Rectal smooth muscle tissue (tissue), 1 donor: ENCODE measurements around the gene FREM1.
"Not testable (repeated sequence)": the region's sequence is repeated elsewhere in the genome, so short reads cannot be mapped to it uniquely, and the experiment has no call there.

Source experiments
- H3K27ac ChIP-seq: one replicate; pipeline ENCODE4 v1.7.0; 2013; ENCODE audit warnings: low read depth, low read length, inconsistent platforms
- H3K27me3 ChIP-seq: one replicate; pipeline ENCODE4 v1.7.0; 2013; ENCODE audit warnings: low read length; ENCODE audit not compliant: control insufficient read depth, insufficient read depth
- H3K36me3 ChIP-seq: one replicate; pipeline ENCODE4 v1.7.0; 2013; ENCODE audit warnings: low read length; ENCODE audit not compliant: control insufficient read depth, insufficient read depth
- H3K4me1 ChIP-seq: one replicate; pipeline ENCODE4 v1.7.0; 2013; ENCODE audit warnings: low read length; ENCODE audit not compliant: control insufficient read depth, insufficient read depth
- H3K4me3 ChIP-seq: one replicate; pipeline ENCODE4 v1.7.0; 2013; ENCODE audit warnings: low read length
- H3K9ac ChIP-seq: one replicate; pipeline ENCODE4 v1.7.0; 2013; ENCODE audit warnings: low read length

The FREM1 gene

DNA sequence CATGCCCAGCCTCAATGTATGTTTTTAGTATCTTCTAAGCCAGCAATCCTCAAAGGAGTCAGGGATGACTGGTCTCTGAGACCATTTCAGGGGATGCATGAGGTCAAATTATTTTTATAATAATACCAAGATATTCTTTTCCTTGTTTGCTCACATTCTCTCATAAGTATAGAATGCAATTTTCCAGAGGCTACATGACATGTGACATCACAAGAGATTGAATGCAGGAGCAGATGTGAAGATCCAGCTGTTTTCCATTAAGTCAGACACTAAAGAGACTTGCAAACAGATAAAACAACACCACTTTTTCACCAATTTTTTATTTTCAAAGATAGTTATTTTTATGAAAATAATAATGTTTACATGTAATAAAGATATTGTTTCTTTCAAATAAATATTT lies 22.0 kb upstream of the FREM1 start:
- no peaks in the 10 kb centered on the region for H3K36me3 ChIP-seq
- H3K27ac ChIP-seq = no peak overlapping the region
- no peak overlapping the region for H3K4me3 ChIP-seq
- H3K9ac ChIP-seq = no peak overlapping the region
- H3K27me3 ChIP-seq = no peaks in the 10 kb centered on the region
- H3K4me1 ChIP-seq = peaks cover 3% of the 10 kb centered on the region

GRCh38 chr9:14926941-14927624 lies 16.9 kb upstream of the FREM1 start:
- no peaks in the 10 kb centered on the region for H3K36me3 ChIP-seq
- H3K27me3 ChIP-seq = no peaks in the 10 kb centered on the region
- no peak overlapping the region for H3K4me3 ChIP-seq
- no peak overlapping the region for H3K9ac ChIP-seq
- H3K27ac ChIP-seq = no peak overlapping the region
- H3K4me1 ChIP-seq = no peaks in the 10 kb centered on the region

- no peaks in the 10 kb centered on the region for H3K4me1 ChIP-seq
- H3K9ac ChIP-seq = no peak overlapping the region
- no peaks in the 10 kb centered on the region for H3K36me3 ChIP-seq
- H3K27ac ChIP-seq = no peak overlapping the region
- no peak overlapping the region for H3K4me3 ChIP-seq
- no peaks in the 10 kb centered on the region for H3K27me3 ChIP-seq
Measured at GRCh38 chr9:14924230-14925219, 14.3 kb upstream of the FREM1 start.

GRCh38 chr9:14923701-14924100 lies 13.5 kb upstream of the FREM1 start:
- Histone ChIP-seq H3K36me3 (no peaks in the 10 kb centered on the region), H3K27me3 (no peaks in the 10 kb centered on the region), H3K27ac (no peak overlapping the region), H3K9ac (no peak overlapping the region), H3K4me3 (no peak overlapping the region), H3K4me1 (no peaks in the 10 kb centered on the region)

- H3K9ac ChIP-seq, H3K27ac ChIP-seq, H3K27me3 ChIP-seq, H3K36me3 ChIP-seq, H3K4me3 ChIP-seq, H3K4me1 ChIP-seq: not testable (repeated sequence)
Measured at GRCh38 chr9:14920805-14921204, 10.6 kb upstream of the FREM1 start.

GRCh38 chr9:14913366-14913765 lies 3.1 kb upstream of the FREM1 start:
- Histone ChIP-seq H3K9ac (no peak overlapping the region), H3K27me3 (no peaks in the 10 kb centered on the region), H3K36me3 (peaks cover 2% of the 10 kb centered on the region), H3K4me1 (peaks cover 8% of the 10 kb centered on the region), H3K27ac (no peak overlapping the region), H3K4me3 (no peak overlapping the region)

DNA sequence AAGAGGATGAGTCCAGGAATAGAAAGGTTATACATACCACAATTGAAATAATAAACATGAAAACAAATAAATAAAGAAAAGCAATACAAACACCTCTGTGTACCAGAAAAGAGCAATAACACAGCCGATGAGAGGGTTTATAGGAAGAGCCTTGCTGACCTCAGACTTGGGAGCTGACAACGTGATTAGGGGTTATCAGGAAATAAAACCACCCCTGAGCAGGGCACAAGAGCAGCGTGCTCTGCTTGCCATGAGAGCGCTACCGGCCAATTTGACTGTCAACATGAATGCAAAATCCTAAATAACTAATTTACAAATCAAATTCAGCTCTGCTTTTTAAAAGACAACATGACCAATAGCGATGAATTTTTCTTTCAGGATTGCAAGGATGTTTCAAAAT lies 2.6 kb upstream of the FREM1 start:
- H3K27ac ChIP-seq = no peak overlapping the region
- no peak overlapping the region for H3K9ac ChIP-seq
- H3K36me3 ChIP-seq = peaks cover 2% of the 10 kb centered on the region
- no peaks in the 10 kb centered on the region for H3K27me3 ChIP-seq
- H3K4me1 ChIP-seq = peaks cover 8% of the 10 kb centered on the region
- H3K4me3 ChIP-seq = no peak overlapping the region

DNA sequence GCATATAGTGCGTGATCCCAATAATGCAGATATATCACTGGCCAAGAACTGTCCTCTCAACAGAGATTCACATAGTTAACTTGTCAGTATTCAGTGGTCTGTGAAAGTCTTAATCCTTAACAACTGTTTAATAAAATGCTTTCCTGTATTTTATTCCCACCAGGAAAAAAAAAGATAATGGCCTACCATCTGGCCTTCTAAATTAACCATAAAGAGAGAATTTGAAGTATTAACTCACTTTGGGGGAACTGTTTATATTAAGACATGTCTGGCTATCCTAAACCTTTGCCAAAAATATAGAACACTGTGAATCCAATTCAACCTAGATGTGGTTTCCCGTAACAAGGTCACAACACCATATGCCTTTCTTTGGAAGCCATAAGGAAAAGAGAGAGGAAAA lies 818 bp upstream of the FREM1 start:
- H3K4me1 ChIP-seq = peaks cover 8% of the 10 kb centered on the region
- H3K4me3 ChIP-seq = no peak overlapping the region
- peak overlapping the region; percentile 78 for H3K27ac ChIP-seq
- peaks cover 2% of the 10 kb centered on the region for H3K36me3 ChIP-seq
- H3K27me3 ChIP-seq = no peaks in the 10 kb centered on the region
- no peak overlapping the region for H3K9ac ChIP-seq

DNA sequence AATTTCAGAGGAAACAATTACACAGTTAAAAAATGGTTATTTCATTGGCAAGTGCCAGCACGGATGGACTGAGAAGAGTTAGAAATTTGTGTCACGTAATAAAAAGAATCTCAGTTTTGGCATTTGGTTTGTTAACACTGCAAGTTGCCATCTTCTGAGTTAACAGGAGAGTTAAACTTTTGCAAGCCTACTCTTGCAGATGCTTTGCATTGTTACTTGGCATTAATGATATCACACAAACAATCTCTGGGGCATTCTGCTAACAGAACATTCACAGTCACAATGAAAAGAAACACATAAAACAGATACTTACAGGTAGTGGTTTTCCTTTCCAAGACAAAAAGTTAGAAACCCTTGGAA lies 647 bp downstream of the FREM1 start:
- Histone ChIP-seq H3K36me3 (peaks cover 2% of the 10 kb centered on the region), H3K27me3 (no peaks in the 10 kb centered on the region), H3K4me1 (peaks cover 8% of the 10 kb centered on the region), H3K4me3 (peak overlapping the region; percentile 66), H3K27ac (peak overlapping the region; percentile 78), H3K9ac (no peak overlapping the region)

GRCh38 chr9:14909181-14909580 lies 1.0 kb downstream of the FREM1 start:
- H3K4me3 ChIP-seq = peak overlapping the region; percentile 66
- peaks cover 2% of the 10 kb centered on the region for H3K36me3 ChIP-seq
- peak overlapping the region; percentile 78 for H3K27ac ChIP-seq
- no peak overlapping the region for H3K9ac ChIP-seq
- H3K27me3 ChIP-seq = no peaks in the 10 kb centered on the region
- H3K4me1 ChIP-seq = peaks cover 8% of the 10 kb centered on the region

GRCh38 chr9:14908295-14909180 lies 1.7 kb downstream of the FREM1 start:
- peaks cover 2% of the 10 kb centered on the region for H3K36me3 ChIP-seq
- peak overlapping the region; percentile 78 for H3K27ac ChIP-seq
- H3K27me3 ChIP-seq = no peaks in the 10 kb centered on the region
- peak overlapping the region; percentile 66 for H3K4me3 ChIP-seq
- peaks cover 8% of the 10 kb centered on the region for H3K4me1 ChIP-seq
- H3K9ac ChIP-seq = no peak overlapping the region

- H3K27me3 ChIP-seq = no peaks in the 10 kb centered on the region
- peaks cover 8% of the 10 kb centered on the region for H3K4me1 ChIP-seq
- H3K9ac ChIP-seq = no peak overlapping the region
- no peak overlapping the region for H3K4me3 ChIP-seq
- H3K27ac ChIP-seq = no peak overlapping the region
- peaks cover 2% of the 10 kb centered on the region for H3K36me3 ChIP-seq
Measured at GRCh38 chr9:14907696-14908095, 2.5 kb downstream of the FREM1 start.
